NCI-H345 treated with DMSO at 0.1 percent for 48 hours (cell line): ENCODE results near the gene TBKBP1.

Experiments used
- DNase-seq: peaks from one replicate; lab custom pipeline; 2025; ENCODE audit not compliant: unreplicated experiment; lab: John Stamatoyannopoulos, UW

TBKBP1 gene

GRCh38 chr17:47698749-47699535 is 5.0 kb downstream of the TBKBP1 start:
- peak; percentile 35 for DNase-seq

- no peak for DNase-seq
Measured at GRCh38 chr17:47699536-47699840, 5.5 kb downstream of the TBKBP1 start.

GRCh38 chr17:47700471-47701449 is 6.8 kb downstream of the TBKBP1 start:
- DNase-seq, result no peak

DNA sequence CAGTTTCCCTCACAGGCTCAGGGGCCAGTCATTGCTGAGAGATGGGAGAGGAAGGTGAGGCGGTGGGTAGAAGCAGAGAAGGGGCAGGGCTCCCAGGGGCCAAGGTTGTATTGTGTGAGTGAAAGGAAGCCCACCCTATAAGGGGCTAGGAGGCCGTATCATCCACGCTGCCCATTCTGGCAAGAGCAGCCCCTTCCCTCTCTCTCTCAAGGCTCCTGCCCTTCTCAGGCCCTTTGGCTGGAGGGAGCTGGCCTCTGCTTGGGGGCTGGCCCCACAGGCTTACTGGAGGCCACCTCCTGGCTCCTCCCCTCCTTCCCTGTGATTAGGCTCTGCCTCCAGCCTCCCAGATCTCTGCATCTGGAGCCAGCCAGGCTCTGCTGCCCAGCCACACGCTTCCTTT is 7.6 kb downstream of the TBKBP1 start:
- no peak for DNase-seq

- DNase-seq, result no peak
Measured at GRCh38 chr17:47702391-47702995, 8.5 kb downstream of the TBKBP1 start.

GRCh38 chr17:47703191-47703591 is 9.2 kb downstream of the TBKBP1 start:
- DNase-seq, result no peak

- DNase-seq, result no peak
Measured at GRCh38 chr17:47703671-47704070, 9.7 kb downstream of the TBKBP1 start.

GRCh38 chr17:47704116-47704515 is 10.2 kb downstream of the TBKBP1 start:
- DNase-seq, result no peak

DNA sequence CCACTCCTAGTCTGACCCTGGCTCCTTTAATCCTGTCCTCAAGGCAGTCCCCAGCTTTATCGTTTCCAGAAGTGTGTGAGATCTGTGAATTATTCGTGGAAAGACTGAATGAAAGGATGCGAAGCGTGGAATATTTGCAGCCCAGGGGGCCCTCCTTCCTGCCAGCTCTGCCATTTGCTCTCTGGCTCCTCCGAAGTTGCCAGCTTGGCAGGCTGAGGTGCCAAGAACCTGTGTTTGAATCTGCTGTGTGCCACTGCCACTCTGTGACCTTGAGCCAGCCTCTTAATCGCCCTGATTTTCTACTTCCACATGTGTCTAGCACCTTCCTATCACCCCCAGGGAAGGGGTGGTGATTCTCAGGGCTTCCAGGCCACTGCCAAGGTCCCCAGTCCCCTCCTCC is 10.8 kb downstream of the TBKBP1 start:
- DNase-seq, result no peak

- no peak for DNase-seq
Measured at GRCh38 chr17:47705536-47706530, 11.9 kb downstream of the TBKBP1 start.

DNA sequence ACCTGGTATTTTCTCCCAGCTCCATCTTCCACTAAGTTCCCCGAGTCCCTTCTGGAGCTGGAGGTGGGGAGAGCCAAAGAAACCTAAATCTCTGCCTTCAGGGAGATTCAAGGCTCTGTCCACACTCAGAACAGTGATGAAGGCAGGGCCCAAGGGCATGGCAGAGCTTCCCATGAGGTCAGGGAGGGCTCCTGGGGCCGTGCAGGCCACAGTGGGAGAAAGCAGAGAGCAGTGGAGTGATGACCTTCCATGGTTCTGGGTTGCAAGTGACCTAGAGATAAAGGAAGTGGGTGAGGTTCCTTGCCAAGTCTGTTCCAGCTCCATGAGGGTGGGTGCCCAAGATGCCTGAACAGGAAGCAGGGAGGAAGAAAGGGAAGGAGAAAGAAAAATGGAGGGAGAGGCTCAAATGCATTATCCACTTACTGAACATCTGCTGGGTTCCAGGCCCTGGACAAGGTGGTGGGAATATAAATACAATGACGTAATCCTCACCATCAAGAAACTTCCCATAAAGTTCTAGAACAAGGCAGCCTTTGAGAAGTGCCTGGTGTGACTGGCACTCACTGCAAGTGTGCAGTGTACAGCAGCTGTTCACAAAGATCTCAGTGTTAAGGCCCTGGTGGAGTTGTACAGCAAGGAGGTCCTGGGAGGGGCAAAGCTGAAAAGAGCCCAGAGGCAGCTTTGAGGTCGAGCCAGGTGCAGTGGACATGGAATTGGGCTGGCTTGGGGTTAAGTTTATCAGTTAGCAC is 13.3 kb downstream of the TBKBP1 start:
- no peak for DNase-seq

- no peak for DNase-seq
Measured at GRCh38 chr17:47707884-47708283, 13.9 kb downstream of the TBKBP1 start.

DNA sequence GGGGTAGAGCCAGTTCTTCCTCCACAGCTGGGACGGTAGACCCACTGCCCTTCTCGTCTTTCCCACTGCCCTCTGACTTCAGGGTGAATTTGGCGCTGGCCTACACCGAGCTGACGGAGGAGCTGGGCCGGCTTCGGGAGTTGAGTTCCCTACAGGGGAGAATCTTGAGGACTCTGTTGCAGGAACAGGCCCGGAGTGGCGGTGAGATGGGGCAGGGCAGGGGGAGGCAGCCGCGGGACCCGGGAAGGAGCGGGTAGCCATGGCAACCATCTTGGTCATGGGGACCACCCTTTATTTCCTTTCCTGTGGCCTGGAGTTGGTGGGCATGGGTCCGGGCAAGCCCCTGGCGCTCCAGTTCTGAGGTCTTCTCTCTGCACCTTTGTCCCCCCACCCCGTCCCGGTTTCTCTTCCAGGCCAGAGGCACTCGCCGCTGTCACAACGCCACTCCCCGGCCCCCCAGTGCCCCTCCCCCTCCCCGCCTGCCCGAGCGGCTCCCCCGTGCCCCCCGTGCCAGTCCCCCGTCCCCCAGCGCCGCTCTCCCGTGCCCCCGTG is 14.4 kb downstream of the TBKBP1 start:
- DNase-seq, result no peak

- no peak for DNase-seq
Measured at GRCh38 chr17:47708864-47709541, 15.0 kb downstream of the TBKBP1 start.

DNA sequence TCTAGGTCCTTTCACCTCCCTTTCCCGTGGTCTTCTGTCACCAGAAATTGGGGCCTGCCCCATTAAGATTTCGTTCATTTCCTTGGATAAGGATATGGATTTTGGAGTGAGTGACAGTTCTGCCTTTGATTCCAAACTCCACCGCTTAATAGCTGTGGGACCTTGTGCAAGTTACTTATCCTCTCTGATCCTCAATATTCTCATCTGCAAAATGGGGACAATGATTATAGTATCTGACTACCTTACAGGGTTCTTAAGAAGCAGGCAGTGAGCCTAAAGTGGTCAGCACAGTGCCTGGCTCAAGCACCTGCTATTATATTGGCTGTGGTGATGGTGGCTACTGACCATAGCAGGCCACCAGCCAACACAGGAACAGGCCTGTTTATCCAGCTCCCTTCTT is 15.6 kb downstream of the TBKBP1 start:
- DNase-seq, result no peak

- no peak for DNase-seq
Measured at GRCh38 chr17:47711366-47712099, 17.6 kb downstream of the TBKBP1 start.

DNA sequence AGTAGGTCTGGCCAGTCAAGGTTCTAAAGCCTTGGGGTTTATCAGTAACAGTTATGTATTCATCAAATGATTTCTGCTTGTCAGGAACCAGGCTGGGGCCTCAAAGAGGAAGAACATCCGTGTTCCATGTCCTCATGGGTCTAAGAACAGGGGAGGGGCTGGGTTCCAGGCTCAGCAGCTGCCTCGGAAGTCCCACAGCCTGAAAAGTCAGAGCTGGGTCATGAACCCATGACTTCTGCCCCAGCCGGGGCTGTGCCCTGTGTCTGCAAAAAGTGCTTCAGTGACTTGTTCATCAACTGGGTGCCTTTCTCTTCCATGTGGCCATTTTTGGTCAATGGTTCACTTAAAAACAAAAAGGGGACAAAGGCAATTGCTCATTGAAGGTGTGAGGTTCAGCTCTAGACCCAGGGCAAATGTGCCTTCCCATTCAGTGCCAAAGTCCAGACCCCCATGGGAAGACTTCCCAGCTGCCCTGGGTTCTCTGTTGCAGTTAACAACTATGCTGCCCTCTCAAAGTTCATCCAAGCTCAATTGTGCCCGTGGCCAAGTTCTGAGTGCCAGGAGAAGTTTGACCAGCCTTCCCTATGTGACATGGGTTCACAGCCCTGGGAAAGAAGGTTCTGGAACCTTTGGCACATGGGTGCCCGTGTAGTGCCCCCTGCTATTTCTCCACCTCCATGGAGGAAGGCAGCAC is 18.5 kb downstream of the TBKBP1 start:
- DNase-seq, result no peak
